GM21447 (cell line): ENCODE results near the gene HSP90AB1.

ENCODE experiments used
- ATAC-seq: cut with Tn5 transposase; IDR thresholded peaks from one replicate; pipeline ENCODE4 v1.9.1; 2021; ENCODE audit not compliant: unreplicated experiment

The HSP90AB1 gene

DNA sequence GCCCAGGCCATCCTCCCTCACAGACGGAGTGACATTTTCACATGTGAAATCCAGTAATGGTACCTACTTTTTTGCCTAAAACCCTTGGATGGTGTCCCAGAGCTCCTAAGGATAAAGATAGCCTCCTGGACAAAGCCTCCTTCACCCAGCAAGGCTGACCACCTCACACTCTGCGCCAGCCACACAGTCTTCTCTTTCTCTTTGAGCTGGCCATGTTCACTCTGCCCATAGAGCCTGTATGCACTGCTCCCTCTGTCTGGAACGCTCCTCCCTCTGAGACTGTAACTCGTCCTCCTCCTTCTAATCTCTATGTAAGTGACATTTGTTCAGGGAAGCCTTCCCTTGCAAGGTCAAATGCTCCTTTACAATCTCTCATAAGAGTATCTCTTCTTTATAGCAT is 38.0 kb downstream of the HSP90AB1 start:
- no peak for ATAC-seq

DNA sequence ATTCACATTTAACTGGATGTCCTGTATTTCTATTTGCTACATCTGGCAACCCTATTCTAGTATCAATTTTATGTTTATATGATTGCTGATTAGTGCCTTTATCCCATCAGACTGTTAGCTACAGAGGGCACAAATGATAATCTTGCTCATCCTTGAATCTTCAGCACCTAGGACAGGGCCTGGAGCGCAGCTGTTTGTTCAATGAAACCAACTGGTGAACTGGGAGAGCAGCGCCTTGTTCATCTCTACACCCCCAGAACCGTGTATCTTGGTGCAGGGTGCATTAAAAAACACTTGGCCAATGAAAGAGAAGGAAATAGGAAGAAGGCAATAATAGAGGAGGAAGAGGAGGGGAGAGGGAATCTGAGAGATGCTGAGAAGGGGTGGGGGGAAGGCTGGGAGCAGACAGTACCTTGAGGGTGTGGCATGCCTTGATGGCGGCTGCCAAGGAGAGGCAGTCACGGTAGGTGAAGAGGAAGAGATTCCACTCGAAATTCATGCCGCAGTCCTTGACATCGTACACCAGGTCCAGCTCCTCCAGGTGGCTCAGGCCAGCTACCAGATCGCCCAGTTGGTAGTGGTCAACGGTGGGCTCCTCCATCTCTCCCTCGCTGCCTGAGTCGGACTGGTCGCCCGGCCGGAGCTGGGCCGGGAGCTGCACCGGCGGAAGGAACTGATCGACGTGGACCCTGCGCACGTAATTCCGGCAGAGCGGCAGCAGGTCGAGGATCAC is 38.8 kb downstream of the HSP90AB1 start:
- no peak for ATAC-seq

- no peak for ATAC-seq
These were observed 39.3 kb downstream of the HSP90AB1 start for GRCh38 chr6:44286285-44286565.

- ATAC-seq: no peak
These were observed 39.8 kb downstream of the HSP90AB1 start for GRCh38 chr6:44286747-44287146.

DNA sequence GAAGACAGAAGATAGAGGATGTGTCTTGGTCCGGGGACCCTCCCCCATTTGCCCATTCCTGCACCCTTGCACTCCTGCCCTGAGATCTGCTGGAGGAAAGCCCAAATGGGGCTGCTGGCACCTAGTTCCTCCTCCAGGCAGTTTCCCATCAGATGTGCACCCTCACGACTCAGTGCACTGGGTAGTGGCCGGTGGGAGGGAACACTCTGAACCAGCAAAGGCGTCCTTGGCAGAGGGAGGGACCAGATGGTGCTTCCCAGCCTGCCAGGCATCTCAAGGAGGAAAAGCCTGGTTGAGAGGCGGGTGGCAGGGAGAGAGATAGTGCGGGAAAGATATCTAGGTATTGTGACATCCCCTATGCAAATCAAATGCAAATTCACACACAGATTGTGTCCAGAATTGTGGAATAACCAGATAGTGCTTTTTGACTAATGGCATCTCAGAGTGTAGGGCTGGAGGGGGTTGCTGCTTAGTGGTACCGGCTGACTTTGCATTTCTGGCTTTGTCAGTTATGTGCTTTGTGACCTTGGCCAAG is 42.9 kb downstream of the HSP90AB1 start:
- ATAC-seq: no peak

- ATAC-seq: no peak
These were observed 44.9 kb downstream of the HSP90AB1 start for GRCh38 chr6:44291841-44292240.

- no peak for ATAC-seq
These were observed 45.9 kb downstream of the HSP90AB1 start for GRCh38 chr6:44292661-44293365.

DNA sequence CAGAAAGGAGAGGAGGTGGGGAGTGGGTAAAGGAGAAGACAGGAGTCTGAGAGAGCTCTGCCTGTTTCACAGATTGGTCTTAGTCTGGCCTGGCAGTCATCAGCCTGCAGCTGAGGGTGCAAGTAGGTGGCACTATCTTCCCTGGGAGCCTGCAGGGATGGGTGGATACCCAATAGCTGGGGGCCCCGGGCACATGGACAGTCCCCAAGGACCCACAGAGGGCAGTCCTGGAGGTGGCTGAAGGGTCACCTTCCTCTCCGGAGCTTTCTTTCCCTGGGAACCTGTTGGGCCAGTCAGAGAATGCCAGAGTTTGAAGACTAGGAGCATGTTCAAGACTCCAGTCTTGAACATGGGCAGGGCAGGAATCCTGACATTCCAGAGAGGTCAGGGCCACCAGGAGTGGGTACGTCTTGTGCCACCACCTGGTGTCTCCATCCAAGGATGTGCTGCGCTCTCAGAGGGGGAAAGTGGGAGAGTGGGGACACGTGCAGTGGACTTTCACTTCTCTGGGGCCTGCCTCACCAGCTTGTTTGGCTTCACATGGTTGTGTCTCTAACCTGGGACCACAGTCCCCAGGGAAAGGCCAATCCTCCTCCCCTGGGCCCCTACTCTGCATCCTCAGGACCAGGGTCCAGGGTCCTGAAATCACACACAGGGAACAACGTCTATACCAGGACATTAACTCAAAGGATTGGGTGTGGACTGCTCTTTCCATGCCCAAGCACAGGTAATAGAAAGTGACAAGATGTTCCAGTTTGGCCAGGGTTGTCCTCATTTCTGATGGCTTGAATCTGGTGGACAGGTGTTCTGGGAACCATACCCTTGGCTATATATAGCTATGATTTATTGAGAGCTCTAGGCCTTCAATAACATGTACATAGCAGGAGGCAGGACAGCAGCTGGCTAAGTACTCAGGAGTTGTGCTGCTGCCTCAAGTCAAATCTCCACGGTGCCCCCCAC is 48.2 kb downstream of the HSP90AB1 start:
- ATAC-seq: no peak

- no peak for ATAC-seq
These were observed 50.5 kb downstream of the HSP90AB1 start for GRCh38 chr6:44297063-44298038.

DNA sequence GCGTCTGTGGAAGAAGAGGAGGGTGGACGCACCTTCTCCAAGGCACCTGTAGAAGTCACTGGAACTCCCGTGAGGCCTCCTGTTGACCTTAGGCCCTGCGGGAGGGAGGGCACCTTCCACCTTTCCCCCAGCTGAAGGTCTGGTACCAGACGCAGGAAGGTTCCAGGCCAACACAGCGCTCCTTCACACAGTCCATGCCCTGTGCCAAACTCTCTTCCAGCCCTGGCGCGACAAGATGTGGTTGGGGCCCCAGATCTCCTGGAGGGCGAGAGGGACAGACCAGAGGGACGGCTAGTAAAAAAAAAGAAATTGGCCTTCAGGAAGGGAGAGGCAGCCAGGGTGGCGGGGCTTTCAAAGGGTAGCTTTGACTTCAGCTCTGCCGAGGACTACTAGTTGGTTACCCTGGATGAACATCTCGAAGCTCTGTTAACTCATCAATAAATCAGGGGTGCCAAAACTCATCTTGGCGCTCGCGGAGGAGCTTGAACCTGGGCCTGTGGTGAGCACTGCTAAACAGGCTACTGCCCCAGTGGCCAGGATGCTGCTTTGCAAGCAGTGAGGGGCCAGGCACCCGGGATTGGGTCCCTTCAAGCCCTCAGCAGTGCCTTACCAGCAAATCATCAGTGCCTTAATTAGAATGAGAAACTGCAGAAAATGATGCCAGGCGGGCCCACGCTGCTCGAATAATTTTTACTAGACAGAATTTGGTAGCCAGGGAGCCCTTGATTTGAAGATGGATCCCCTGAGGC is 51.3 kb downstream of the HSP90AB1 start:
- no peak for ATAC-seq

GRCh38 chr6:44298864-44299263 is 52.0 kb downstream of the HSP90AB1 start:
- ATAC-seq: no peak

DNA sequence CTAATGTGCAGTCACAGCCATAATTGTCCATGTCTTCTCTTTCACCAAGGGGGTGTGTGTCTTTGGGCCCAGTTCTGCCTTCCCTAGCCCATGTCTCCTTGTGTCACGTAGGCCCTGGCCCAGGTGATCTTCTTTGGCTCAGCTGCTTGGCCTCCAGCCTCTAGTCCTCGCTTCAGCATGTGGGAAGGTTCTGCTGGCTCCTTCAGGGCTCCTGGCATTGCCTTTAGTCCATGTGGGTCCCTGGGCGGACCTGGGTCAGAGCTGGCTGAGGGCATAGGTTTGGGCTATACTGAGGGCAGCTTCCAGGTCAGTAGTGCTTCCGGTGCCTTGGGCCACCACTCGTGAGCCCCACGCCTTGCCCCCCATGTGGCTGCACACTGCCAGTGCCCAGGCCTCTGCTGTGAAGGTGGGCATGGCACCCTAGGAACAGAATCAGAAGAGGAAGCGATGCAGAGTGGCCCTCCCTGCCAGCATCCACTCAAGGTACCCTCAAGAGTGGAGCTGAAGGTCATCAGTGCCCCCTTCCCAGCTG is 53.5 kb downstream of the HSP90AB1 start:
- no peak for ATAC-seq

- ATAC-seq: no peak
These were observed 54.2 kb downstream of the HSP90AB1 start for GRCh38 chr6:44301106-44301505.

DNA sequence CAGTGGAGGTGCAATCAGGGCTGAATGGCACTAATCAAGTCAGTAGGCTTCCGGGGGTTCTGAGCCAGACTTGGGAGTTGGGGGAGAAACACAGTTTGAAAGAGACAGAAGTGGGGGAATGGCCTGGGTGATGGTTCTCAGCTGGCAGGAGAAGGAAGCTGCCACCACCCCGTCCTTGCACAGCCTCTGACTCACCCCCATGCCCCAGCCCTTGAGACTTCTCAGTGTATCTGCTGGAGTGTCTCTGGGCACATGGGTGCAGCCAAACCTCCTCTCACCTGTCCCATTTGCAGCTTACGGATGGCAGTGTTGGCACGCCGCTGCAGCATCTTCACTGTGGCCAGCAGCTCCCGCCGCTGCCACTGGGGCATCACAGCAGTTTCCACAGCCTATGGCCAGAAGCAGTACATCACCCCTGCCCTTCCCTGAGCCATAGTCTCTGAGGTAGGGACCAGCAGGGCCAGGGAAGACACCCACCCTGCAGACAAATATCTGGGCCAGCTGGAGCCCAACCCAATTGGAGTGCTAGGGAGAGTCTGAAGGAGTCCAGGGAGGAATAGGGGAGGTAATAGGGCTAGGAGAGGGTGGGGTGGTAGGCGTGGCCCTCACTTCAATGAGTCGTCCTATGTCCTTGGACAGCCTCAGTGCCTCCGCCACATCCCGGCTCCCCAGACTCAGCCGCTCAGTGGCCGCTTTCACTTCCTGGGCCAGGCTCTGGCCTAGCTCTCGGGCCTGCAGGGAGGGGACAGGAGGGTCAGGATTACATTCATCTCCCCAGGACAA is 55.1 kb downstream of the HSP90AB1 start:
- ATAC-seq: no peak

DNA sequence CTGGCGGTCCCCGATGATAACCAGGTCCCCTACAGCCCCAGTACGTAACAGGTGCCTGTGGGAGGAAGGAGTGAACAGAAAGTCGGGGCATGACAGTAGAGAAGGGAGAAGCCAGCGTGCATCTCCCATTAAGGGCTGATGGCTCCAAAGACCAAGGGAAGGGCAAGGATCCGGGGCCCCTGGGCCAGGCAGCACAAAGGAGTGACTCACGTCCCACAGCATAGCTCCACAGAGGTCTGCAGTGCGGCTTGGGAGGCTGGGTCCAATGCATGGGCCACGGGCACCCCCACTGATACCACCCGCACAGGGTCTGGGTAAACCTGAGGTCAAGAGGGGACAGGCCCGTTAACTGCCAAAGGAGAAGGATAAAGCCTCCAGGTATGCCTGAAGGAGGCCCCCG is 56.0 kb downstream of the HSP90AB1 start:
- no peak for ATAC-seq
